CD4-positive, alpha-beta T cell treated with Interleukin-4 for 4 hours (primary cell): ENCODE measurements around the gene TRMT11.
"Not testable (repeated sequence)": the region's sequence is repeated elsewhere in the genome, so short reads cannot be mapped to it uniquely, and the experiment has no call there.

Experiments
- DNase-seq: peaks from one replicate; pipeline ENCODE4 v3.0.0-alpha.2; 2020

Gene TRMT11

DNA sequence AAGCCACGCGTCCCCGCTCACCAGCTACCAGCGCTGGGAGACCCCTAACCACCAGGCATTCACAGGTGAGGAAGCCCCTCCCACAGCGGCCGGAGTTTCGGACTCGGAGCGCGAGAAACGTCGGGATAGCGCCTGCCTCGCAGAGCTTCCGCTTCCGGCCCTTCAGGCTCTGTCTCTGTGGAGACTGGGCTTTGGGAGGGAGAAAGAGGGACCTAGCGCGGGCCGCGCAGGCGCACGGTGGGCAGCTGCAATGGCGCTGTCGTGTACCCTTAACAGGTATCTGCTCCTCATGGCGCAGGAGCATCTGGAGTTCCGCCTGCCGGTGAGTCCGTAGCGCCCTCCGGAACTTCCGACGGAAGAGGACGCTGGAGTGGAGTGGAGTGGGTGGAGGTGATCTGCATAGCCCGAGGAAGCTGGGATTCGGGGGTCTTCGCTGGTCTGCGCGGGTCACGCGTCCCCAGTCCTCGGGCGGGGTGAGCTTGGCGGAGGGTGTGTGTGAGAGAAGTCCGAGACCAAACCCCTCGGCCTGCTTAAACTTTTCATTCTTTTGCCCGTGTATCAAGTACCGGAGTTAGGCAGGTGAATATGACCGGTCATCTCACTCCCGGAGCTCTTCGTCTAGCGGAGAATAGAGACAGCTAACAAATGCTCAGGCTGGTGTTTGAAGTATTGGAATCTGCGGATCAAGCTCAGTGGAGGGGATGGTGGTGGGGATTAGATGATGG is at the start of gene TRMT11:
TRMT11 (plus strand) TSS at position 240 of the 725 bp plus-strand sequence; CDS start at position 251, 11 bp downstream.
- peak; percentile 85 for DNase-seq

DNA sequence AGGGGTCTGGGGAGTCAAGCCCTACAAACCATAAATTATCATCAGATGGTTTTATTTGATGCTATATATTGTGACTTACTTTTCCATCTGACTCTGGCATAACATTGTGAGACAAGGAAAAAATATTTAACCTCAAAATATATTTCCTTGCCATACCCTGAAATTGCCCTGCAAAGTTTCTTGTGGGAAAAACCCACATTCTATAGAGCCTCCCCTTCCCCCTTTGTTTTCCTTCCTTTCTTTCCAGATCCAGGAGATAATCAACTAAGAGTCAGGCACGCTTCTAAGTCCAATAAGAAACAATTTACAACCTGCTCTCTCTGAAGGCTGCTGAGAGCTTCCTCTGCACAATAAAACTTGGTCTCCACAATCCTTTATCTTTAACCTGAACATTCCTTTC is 47.3 kb upstream of the TRMT11 start:
- no peak for DNase-seq

DNA sequence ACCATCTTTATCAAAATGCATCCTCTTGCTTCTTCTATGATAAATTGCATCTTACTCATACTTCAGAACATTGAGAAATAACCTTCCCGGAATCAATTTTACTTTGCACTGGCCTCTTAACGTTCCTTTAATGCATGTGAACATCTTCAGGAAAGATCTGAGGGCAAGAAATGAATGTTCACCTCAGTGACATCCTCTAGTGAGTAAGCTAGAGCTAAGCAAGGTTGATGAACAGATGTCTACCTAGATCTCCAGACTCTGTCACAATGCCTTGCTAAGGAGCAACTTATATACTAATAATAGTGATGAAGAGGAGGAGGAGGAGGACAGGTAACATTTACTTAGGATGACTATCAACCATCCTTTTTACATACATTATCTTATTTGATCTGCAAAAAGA is 46.5 kb upstream of the TRMT11 start:
- no peak for DNase-seq

DNA sequence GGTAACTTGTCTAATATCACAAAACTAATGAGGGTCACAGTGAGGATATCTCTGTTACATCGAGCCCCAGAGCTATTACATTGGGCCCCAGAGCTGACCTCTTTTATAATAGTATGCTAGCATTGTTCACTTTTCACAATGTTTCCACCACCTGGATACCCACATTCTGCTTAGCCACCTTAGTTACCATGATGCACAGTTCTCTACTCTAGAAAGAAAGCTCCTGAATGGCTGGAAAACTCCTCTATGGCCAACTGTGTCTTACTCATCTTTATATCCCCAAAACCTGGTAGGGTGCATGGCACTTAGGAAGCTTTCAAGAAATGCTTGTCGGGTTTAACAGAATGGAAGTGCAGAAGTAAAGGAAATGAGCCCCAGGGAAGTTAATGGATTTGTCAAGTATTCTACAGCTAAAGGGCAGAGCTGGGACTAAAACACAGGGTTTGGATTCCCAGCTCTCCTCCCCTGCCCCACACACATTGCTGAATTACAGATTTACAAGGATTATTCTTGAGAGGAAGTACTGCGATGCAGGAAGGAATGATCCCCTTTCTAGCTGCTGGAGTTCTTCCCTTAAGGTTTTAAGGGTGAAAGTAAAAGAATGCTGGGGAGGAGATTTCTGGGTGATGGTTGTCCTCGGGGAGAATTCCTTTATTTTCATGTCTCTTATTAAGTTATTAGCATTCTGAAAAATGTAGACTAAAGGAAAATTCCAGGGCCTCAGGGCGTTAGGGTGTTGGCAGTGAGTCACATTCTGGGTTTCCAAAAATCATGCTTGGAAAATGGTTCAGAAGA is 45.9 kb upstream of the TRMT11 start:
- DNase-seq: no peak

DNA sequence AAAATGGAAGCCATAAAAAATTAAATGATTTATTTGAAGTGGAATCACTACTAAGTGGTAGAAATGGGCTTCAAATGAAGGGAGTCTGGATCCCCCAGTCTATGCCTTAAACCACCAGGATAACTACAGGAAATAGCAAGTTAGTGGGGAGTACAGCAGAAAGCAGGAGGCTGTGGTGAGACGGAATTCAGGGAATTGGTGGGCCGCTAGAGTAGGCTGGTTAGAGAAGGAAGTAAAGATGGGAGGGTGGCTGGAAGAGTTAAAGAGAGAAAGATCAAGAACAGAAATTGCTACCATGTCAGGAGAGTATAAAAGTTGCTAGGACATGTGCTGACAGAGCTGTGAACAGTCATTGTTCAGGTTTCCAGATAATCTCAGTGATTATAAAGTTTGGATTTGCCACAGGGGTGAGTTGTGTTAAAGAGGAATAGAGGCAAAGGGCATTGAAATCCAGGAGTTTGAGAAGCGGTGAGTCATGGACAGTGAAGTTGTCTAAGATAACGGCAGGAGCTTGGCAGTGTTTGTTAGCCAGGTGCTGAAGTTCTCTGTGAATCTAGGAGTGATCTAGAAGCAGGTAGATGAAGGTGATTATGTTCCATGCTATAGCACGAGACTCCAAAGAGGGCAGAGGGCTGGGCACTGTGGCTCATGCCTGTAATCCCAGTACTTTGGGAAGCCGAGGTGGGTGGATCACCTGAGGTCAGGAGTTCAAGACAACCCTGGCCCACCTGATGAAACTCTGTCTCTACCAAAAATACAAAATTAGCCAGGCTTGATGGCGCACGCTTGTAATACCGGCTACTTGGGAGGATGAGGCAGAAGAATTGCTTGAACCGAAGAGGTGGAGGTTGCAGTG is 43.4 kb upstream of the TRMT11 start:
- DNase-seq: no peak

DNA sequence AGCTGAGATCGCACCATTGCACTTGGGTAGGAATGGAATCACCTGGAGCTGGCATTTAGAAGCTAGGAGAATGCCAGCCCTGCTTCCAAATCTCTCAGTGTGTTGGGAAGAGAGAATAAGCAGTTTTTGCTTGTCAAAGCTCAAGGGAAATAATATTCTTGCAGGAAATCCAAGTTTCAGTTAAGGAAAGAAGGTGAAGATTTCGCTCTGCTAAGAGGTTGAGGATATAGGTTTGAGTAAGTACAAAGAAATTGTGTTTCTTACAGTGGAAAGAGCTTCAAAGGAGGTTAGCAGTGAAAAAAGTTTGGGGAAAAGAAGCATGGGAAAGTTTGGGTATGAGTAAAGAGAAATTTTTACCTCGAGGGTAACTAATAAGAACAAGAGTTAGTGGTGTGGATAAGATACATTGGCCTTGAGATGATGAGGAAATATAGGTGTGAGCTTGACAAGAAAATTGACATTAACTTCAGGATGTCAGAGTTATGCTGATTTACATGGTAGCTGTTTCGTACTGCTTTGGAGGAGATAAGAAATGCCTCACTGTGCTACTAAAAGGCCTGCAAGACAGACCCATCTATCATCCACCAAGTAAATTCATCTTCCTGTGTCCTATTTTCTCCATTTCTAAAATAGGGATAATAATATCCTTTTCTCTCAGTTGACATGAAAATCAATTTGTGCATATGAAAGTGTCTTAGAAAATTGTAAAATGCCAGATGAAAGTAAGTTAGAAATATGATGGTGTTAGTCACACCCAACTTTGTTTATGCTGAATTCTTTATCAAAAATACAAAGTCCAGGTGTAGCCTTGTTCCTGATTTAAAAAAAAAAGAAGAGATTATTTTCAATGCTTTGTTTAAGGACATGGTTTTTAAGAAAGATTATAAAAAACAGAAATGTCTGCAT is 42.6 kb upstream of the TRMT11 start:
- DNase-seq: no peak

DNA sequence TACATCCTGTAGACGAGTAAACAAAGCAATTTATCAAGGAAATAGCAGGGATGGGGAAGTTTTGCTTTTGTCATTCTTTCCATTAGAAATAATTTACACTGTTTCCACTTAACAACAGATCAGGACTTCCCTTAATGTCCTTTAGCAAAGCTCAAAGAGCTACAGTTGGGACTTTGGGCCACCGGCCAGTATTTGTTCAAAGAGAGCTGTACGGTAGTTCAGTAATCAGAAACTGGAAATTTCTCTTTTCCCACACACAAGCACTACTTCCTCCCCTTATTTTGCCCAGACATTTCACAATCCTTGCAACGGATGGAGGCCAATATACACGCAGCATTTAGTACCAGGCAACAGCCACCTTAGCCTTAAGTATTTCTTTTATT is 41.9 kb upstream of the TRMT11 start:
- DNase-seq: no peak

DNA sequence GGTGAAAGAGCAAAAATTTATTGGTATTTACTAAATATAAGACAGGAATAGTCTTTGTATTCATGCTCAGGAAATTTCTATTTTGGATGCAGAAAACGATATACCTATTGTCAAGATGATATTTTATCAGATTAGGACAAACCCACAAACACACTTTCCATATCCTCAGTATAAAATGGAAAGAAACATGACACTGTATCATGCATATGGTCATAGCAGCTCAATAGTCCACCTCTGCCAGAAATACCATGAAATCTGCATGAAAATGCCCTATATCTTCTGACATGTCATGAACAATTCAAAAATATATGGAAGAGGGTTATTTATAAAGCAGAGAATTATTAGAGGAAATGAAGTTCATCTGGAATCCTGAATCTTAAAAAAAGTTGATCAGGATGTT is 41.4 kb upstream of the TRMT11 start:
- no peak for DNase-seq

DNA sequence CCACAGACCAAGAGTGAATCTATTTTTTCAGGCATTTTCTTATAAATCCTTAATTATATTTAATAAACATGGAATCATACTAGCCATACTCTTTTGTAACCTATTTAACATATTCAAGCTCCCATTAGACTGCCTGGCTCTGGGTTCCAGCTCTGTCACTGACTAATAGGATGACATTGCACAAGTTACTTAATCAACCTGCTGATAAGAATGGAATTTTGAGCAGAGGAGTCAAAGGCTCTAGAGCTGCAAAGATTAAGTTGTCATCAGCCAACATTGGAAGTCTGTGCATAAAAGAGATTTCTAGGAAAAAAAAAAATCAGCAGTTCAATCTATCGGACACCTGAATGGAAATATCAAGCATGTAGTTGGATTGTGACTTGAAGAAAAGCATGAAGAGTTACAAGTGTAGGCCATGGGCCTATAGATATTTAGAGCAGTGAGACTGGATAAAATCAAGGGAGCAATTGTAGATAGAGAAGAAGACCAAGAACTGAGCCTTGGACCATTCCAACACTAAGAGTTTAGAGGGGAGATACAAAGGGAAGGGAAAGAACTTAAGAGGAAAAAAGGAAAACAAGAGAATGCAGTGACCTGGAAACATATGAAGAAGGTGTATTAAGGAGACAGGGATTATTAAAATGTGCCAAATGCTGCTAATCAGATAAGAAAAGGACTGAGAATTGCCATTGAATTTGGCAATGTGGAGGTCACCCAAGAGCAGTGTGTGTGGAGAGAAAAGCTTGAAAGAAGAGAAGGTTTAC is 40.8 kb upstream of the TRMT11 start:
- no peak for DNase-seq

DNA sequence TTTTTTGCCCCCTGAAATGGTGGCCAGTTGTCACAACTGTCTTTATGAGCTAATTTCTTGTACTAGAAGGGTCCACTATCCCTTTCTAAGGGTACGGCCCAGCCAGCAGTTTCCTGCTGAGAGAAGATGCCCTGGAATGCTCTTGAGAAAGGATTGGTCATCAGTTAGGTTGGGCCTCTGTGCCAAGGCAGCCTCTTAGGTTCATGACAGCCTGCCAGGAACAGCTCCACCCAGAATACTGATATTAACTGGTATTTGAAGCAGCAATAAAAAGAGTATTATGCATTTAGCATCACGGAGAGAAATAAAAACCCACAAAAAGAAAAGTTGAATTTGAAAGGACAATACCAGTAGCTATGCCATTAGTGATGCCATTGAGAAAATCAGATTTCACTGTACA is 38.7 kb upstream of the TRMT11 start:
- DNase-seq: no peak

DNA sequence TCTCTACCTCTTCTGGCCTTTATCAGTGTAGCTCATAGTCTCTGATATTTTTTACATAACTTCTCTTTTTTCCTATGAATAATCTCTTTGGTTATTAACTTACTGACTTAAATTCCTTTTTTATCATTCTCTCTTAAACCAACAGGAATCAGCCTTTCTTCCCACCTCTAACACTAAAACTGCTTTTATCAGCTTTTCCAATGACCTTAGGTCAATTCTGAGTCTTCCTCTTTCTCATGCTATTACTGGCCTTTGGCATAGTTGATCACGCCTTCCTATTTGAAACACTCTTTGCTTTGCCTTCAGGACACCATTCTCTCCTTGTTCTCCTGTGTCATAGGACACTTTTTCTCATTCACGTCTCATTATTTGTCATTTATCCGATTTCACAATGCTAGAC is 37.9 kb upstream of the TRMT11 start:
- no peak for DNase-seq

DNA sequence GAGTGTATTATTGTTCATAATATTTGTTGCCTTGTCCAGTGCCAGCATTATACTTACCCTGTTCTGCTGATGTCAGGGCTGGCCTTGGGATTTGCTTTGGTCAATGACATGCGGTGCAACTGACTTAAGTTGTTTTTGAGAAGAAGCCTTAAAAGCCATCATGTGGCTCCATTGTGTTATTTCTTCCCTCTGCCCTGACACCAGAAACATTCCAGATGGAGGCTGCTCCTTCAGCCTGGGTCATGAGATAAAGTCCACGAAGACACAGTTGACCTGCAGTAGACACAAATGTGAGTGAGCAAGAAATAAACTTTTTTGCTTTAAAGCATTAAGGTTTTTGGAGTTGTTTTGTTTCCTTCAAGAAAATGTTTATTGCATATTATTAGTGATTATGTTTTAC is 37.3 kb upstream of the TRMT11 start:
- no peak for DNase-seq

DNA sequence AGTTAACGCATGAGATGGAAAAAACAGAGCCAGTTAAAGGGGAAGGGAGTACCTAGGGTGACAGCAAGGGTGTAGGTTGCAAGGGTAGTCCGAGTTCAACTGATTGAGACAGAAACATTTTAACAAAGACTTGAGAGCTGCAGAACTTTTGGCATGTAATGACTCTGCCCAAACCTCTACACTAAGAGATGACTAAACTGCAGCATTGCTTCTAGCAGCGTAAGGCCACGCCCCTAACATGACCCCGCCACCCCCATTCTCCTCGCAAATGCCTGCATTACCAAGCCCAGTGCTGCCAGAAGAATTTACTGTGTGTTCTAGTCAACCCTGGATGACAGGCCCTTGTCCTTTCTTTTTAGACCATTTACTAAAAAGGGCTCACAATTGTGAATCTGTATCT is 36.0 kb upstream of the TRMT11 start:
- no peak for DNase-seq

DNA sequence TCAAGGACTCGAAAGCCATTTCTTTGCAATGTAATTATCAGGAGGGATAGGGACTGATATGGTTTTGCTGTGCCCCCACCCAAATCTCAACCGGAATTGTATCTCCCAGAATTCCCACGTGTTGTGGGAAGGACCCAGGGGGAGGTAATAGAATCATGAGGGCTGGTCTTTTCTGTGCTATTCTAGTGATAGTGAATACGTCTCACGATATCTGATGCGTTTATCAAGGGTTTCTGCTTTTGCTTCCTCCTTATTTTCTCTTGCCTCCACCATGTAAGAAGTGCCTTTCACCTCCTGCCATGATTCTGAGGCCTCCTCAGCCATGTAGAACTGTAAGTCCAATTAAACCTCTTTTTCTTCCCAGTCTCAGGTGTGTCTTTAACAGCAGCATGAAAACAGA is 35.6 kb upstream of the TRMT11 start:
- DNase-seq: not testable (repeated sequence)

DNA sequence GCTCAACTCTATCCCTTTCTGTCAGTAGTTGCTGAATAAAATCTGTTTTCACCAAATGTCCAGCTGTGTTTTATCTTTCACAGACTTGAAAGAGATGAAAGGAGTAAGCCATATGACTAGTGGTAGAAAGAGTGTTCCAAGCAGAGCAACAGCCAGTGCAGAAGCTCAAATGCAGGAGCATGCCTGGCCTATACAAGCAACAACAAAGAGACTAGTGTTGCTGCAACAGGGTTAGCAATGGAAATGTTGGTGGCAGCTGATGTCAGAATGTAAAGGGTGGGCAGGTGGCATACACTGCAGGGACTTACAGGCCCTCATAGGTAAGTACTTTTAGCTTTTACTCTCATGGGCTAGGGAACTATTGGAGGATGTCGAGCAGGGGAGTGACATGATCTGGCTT is 35.0 kb upstream of the TRMT11 start:
- DNase-seq: no peak

DNA sequence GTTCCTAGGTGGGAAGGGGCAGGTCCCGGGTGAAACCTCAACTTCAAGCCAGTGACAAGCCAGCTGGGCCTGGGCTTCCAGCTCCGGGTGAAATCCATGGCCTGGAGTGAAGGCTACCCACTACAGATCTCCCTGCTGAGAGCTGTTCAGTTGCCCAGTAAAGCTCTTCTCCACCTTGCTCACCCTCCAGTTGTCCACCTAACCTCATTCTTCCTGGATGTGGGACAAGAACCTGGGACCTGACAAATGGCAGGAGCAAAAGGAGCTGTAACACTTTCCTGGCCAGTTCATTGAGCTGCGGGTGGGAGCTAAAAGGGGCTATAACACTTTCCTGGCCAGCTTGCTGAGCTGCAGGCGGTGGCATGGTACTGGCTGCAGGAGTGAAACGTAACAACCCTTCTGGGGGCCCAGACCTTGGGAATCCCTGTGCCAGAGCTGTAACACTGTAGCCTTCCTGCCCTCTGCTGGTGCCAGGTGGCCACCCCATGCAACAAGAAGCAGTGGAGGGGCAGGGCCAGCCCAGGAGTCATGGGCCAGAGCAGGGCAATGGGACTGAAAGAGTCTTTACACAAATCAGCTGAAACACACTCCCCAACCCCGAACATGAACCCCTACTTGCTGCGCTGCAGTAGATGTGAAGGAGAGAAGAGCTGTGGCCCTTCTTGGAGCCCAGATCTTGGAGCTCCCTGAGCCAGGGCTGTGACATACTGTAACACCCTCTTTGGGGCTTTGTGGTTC is 33.4 kb upstream of the TRMT11 start:
- no peak for DNase-seq

DNA sequence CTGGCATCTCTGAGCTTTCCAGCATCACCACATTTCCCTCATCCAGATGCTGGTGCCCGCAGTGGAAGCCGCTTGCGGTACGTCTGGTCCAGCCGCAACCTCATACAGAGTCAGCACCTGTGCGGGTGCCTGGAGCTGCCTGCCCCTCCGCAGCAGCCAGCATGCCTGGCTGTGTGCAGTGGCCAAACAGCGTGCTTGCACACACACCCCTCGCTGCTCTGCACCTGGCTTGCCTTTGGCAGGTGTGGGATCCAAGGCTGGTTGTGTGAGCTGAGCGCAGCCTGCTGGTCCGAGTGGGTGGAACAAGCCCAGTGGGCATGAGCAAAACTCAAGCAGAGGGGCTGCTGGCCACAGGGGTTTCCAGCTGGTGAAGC is 32.9 kb upstream of the TRMT11 start:
- no peak for DNase-seq

DNA sequence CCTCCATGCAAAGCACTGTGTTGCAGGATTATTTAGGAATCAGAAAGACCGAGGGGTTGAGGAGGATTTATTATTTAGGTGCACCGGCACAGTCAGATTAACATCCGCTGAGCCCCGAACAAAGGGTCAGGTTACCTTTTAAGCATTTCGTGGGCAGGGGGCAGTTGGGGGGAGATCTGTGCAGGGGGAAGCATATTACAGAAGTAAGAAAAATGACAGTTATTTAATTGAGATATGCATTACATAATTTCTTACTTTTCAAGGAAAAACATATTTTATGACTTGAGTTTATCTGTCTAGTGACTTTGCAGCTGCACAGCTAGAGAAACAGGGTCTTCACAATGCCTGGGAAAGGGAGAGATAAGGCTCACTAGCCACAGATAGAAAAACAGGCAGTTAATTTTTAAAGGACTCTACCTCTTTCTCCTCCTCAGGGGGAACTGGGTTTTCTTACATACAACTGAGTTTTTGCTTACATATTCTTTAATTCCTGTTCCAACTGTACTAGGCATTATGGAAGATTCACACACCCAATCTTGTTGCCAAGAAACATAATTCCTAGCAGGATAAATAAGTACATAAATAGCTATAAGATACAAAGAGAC is 31.5 kb upstream of the TRMT11 start:
- no peak for DNase-seq

DNA sequence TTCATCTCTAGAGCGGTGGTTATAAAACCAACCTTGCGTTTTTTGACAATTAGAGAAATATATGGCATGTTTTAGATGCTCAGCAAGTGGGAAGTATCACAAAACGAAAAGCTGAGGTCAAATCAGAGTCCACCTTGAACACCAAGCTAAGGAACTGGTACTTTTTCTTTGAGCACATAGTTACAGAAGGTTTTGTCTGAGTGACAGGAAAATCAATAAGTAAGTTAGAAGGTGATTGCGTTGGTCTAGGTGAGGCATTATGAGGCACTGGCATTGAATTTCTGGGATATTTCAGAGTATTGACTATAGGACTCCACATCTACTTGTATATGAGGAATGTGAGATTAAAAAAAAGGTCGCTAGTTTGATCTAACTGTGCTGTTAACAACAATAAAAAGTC is 30.4 kb upstream of the TRMT11 start:
- DNase-seq: no peak
